ENCODE data around the gene UBE2B. TPM values are rescaled to one million over a fixed set of nuclear protein-coding genes. Genes with fewer than 3 reads are reported as not detected.
"Not testable (repeated sequence)": the region's sequence is repeated elsewhere in the genome, so short reads cannot be mapped to it uniquely, and the experiment has no call there.

Gene UBE2B
- 124 TPM for polyA plus RNA-seq (2012; ENCODE audit: insufficient read depth, insufficient read length)

DNA sequence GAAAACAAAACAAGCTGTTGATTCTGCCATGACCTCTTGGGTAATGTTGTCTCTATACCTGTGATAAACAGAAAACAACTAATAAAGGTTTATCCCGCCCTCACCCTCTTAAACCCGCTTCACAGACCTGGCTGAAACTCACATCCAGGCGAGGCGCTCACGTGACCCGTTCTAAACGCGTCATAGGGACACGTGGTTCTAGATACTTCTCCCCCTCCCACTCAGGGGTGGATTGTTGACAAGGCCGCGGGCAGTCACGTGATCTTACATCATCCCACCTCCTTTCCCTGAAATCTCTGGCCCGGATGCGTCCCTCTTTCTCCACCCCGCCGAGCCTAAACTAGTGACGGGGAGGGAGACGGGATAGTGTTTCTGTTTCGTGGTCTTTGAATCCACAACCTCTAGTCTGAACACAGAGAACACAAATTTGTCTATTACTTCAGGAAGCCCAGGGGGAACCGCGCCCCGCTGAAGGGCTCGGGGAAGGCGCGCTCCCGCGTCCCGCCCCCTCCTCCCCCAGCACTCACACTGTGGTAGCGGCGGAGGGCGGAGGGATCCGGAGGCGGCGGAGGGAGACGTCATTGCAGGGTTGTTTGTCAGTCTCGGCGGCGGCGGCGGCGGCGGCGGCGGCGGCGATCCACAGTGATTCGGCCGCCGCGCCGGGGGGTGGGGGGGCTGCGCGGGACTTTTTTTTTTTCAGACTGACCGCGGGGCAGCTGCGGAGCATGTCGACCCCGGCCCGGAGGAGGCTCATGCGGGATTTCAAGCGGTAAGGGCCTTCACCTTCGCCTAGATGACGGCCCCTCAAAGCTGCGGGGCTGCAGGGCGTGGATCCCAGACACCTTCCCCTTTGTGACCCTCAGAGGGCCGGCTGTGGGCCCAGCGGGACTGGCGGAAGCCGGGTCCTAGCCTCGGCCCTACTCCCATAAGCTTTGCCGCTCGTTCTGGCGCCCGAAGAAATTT, at the start of gene UBE2B:
TSS of gene UBE2B (plus strand) at position 699 of the 963 bp plus-strand sequence. CDS start at position 726, 27 bp downstream.
- peak within 1 kb of the TSS; percentile 93 for H3K4me3 ChIP-seq (ENCODE audit: low read length)
- peak; percentile 100 for DNase-seq (ENCODE audit: low read depth, low spot score)

DNA sequence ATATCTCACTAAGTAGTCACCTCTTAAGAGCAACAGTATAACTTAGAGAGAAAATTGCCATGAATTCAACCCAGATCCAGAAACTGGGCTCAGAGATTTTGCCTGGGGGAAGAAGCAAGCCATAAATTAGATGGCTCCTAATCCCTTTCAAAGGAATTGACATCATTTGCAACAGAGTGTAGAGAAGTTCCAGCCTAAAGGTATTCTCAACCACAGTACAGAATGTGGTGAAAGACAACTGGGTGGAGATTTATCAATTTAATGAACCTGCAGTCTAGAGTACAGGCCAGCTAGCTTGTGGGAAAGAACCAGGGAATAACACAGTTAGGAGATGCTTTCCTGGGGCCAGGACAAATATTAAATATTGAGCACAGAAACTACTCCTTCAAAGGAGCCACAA, 44.0 kb upstream of the UBE2B start:
- H3K4me3 ChIP-seq (ENCODE audit: low read length): no peak overlapping the region

DNA sequence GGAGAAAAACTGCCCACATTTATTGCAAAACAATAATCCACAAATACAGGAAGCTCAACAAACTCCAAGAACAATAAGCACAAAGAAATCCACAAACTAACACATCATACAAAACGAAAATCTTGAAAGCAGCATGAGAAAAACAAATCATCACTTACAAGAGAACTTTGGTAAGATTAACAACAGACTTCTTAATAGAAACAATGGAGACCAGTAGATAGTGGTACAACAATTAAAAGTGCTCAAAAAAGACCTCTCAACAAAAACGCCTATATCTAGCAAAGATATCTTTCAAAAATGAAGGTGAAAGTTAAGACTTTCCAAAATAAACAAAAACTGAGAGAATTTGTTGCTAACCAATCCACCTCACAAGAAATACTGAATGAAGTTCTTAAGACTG, 42.8 kb upstream of the UBE2B start:
- DNase-seq (ENCODE audit: low read depth, low spot score): no peak

More for the DNA sequence above, 44.0 kb upstream of the UBE2B start:
- DNase-seq (ENCODE audit: low read depth, low spot score): no peak

DNA sequence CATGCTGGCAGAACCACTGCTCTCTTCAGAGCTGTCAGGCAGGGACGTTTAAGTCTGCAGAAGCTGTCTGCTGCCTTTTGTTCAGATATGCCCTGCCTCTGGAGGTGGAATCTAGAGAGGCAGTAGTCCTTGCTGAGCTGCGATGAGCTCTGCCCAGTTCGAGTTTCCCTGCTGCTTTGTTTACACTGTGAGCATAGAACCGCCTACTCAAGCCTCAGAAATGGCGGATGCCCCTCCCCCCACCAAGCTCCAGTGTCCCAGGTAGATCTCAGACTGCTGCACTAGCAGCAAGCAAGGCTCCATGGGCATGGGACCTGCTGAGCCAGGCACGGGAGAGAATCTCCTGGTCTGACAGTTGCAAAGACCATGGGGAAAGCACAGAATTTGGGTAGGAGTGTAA, 34.5 kb upstream of the UBE2B start:
- not testable (repeated sequence) for H3K4me3 ChIP-seq (ENCODE audit: low read length); DNase-seq (ENCODE audit: low read depth, low spot score)

More for the DNA sequence above, 42.8 kb upstream of the UBE2B start:
- no peak overlapping the region for H3K4me3 ChIP-seq (ENCODE audit: low read length)

DNA sequence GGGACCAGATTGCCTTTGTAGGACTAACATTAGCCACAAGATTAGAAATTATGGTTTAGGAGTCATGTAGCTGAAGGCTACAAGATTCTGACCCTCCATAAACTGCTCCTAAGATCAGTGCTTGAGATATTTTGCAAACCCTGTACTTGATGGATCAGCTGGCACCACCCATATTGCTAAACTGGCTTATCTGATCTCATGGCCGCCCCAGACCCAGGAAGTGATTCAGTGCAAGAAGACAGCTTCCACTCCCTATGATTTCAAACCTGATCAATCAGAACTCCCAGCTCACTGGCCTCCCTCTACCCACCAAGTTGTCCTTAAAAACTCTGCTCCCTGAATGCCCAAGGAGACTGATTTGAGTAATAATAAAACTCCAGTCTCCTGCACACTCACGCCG, 27.9 kb upstream of the UBE2B start:
- not testable (repeated sequence) for DNase-seq (ENCODE audit: low read depth, low spot score); H3K4me3 ChIP-seq (ENCODE audit: low read length)

DNA sequence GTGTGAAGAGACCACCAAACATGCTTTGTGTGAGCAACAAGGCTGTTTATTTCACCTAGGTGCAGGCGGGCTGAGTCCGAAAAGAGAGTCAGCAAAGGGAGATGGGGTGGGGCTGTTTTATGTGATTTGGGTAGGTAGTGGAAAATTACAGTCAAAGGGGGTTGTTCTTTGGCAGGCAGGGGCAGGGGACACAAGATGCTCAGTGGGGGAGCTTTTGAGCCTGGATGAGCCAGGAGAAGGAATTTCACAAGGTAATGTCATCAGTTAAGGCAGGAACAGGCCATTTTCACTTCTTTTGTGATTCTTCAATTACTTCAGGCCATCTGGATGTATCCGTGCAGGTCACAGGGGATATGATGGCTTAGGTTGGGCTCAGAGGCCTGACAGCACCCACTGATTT, 25.9 kb upstream of the UBE2B start:
- not testable (repeated sequence) for H3K4me3 ChIP-seq (ENCODE audit: low read length); DNase-seq (ENCODE audit: low read depth, low spot score)

DNA sequence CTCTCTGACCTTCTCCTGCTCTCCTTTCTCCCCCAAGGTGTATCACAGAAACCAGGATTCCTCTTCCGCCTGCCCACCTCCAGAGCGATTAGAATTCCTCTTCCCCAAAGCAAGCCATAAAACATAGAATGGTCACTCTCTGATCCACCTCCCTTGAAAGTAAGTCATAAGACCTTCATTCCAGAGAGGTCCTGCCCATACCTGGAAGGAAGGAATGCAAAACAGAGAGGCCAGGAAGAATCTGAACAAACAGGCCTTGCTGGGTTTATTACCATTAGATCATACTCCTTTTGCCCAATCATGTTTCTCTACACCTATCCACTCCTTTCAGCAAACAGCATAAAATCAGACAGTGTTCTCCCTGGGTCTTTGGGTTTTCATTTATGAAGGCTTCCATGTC, 25.4 kb upstream of the UBE2B start:
- no peak overlapping the region for H3K4me3 ChIP-seq (ENCODE audit: low read length)
- DNase-seq (ENCODE audit: low read depth, low spot score): no peak

DNA sequence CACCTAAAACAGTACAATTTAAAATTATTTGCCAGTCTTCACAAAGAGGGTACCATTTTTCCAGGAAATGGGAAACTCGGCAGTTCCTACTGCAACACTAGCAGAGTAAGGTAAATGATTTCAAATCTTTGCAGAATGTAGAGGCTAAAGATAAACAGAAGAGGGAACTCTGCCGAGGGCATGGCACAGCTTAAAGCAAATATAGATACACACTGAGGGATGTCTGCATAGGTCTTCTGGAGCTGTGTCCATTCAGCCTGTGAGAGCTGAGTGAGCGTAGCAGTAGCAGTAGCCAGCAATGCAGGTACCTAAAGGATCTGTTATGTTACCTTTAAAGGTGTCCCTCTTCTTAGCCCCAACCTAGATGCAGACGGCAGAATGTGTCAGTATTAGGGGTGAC, 21.9 kb upstream of the UBE2B start:
- DNase-seq (ENCODE audit: low read depth, low spot score): no peak
- H3K4me3 ChIP-seq (ENCODE audit: low read length): no peak overlapping the region

DNA sequence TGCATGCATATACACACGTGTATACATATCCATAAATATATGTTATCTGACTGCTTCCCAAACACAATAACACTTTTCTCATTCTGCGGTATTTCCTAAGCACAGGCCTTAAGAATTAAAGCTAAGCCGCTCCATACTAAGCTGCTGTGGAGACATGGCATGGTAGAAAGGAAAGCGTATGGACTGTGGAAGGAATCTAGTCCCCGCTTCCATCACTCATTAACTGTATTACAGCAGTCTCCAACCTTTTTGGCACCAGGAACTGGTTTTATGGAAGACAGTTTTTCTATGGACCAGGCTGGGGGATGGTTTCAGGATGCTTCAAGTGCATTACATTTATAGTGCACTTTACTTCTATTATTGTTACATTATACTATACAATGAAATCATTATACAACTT, 15.7 kb upstream of the UBE2B start:
- no peak overlapping the region for H3K4me3 ChIP-seq (ENCODE audit: low read length)
- no peak for DNase-seq (ENCODE audit: low read depth, low spot score)

DNA sequence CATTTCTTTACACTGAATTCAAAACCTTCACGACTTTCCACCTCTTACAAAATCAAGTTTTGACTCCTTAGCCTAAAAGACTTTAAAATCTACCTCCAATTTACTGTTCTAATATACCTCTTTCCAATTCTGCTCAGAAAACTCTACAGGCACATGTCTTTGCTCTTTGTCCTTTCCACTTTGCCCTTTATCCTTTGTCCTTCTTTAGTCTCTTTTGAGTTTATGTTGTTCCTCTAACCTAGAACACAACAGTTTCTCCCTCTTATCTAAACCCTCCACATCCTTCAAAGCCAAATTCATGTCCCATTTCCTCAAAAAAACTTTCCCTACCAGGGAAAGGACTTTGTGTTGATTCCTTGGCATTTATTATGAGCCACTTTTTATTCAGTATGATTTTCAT, 5.8 kb upstream of the UBE2B start:
- H3K4me3 ChIP-seq (ENCODE audit: low read length): no peak overlapping the region
- DNase-seq (ENCODE audit: low read depth, low spot score): no peak

DNA sequence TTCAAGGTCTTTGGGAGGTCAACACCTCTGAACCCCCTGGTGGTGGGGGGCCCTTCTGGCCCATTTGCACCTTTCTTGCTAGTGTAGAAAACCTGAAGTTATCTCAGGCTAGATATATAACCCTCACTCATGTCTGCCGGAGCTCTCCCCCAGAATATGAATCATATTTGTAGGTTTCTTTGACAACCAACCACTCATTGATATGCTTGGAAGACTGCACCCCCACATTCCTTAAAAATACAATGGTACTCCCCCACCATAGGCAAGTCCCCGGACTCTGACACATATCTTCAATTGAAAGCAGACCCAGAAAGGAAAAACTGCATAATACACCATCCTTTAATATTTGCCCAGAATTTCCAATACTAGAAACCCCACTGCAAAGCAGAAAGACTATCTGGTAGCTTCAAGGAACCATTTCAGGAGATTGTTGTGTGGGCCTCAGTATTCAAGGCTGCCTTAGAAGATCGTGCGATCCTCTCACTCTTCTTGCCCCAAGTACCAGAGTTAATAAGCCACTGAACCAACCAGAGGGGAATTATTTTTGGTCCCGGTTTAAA, 978 bp upstream of the UBE2B start:
- peak overlapping the region; percentile 93 for H3K4me3 ChIP-seq (ENCODE audit: low read length)
- DNase-seq (ENCODE audit: low read depth, low spot score): no peak

DNA sequence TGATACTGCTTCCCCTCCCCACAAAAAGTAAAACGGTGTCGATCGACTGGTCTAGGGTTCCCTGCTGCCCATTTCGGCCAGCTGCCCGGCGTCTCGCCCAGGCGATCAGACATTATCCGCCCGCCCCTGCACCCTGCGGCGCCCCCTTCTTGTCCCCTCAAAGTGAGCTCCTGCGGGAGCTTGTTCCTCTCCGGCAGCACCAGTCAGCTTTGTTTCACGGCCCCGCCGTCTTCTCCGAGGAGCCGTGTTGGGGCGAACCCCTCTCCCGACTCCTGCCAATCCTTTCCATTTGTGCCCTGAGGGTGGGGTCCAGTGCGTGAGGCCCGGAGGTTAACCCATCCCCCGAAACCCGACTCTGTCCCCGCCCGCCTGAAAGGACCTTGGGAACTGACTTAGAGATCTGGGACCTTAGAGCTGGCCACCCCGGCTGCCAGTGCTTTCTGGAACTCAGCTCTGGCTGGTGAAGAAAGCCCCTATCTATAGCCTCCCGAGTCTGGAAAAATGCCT, 518 bp downstream of the UBE2B start:
- H3K4me3 ChIP-seq (ENCODE audit: low read length): peak overlapping the region; percentile 93
- DNase-seq (ENCODE audit: low read depth, low spot score): no peak

DNA sequence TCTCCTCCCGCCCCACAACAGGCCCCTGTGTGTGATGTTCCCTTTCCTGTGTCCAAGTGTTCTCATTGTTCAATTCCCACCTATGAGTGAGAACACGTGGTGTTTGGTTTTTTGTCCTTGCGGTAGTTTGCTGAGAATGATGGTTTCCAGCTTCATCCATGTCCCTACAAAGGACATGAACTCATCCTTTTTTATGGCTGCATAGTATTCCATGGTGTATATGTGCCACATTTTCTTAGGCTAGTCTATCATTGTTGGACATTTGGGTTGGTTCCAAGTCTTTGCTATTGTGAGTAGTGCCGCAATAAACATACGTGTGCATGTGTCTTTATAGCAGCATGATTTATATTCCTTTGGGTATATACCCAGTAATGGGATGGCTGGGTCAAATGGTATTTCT, 2.3 kb downstream of the UBE2B start:
- not testable (repeated sequence) for DNase-seq (ENCODE audit: low read depth, low spot score); H3K4me3 ChIP-seq (ENCODE audit: low read length)

DNA sequence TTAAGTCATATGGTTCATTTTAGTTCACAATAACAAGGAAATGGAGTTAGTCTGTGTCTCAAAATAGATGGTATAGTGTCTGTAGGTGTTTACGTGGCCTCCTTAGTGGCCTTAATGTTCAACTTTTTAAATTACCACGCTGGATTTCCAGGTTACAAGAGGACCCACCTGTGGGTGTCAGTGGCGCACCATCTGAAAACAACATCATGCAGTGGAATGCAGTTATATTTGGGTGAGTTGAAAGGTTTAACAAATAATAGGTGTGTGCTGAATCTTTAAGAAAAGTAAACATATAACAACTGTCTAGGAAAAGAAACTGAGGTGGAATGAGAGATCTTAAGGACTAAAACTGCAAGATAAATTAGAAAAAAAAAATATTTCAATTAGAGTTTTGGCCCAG, 2.9 kb downstream of the UBE2B start:
- H3K4me3 ChIP-seq (ENCODE audit: low read length): no peak overlapping the region

DNA sequence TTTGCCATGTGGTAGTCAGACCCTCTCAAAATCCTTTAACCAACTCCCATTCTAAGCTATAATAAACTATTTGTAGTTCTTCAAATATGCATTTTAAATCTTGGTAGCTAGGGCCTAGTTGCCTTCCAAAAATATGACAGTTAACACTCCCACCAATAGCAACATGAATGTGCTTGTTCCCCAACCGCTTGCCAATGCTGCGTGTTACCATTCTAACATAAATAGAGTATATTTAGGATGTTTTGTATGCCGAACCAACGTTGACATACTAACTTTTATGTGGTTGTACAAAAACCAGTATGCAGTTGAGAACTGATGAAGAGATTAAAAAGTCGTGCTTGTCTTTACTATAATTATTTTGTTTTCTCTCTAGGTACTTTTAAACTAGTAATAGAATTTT, 9.0 kb downstream of the UBE2B start:
- no peak overlapping the region for H3K4me3 ChIP-seq (ENCODE audit: low read length)
- peak; percentile 77 for DNase-seq (ENCODE audit: low read depth, low spot score)

More for the DNA sequence above, 2.9 kb downstream of the UBE2B start:
- no peak for DNase-seq (ENCODE audit: low read depth, low spot score)

DNA sequence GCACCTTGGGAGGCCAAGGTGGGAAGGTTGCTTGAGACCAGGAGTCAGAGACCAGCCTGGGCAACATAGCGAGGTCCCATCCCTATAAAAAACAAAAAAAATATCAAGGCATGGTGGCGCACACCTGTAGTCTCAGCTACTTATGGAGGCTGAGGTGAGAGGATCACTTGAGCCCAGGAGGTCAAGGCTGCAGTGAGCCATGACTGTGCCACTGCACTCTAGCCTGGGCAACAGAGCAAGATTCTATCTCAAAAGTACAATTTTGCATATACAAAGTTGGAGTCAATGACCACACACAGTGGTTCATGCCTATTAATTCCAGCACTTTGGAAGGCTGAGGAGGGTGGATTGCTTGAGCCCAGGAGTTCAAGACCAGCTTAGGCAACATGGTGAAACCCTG, 10.8 kb downstream of the UBE2B start:
- DNase-seq (ENCODE audit: low read depth, low spot score); H3K4me3 ChIP-seq (ENCODE audit: low read length): not testable (repeated sequence)

DNA sequence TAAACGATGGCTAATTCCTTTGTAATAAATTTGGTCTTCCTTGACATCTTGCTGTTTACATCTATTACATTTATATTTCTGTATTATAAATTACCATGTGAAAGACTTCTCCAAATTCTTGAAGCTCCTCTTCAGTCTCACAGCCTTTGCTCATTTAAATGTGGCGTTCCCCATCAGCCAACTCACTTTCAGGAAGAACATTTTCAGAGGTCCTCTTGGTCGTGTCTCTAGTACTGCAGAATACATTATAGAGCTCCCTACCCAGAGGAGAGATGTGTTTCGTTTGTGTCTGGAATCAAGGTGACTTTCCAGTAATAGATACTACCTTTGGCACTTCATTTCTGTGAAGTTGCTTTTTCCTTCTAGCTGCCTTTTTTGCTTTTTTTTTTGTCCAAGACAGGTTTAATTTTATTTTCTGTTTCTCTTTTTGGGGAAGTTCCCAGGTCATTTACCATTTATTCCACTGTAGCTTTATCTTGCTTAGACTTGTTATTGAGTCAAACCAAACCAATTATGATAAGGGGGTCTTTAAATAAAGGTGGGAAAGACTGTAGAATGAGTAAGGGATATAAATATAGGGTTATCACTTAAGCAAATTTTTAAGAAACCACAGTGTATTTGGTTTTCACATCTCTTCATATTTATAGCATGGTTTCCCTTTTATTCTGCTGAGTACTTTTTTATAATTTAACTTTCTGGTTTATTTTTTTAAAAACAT, 12.8 kb downstream of the UBE2B start:
- no peak for DNase-seq (ENCODE audit: low read depth, low spot score)
- H3K4me3 ChIP-seq (ENCODE audit: low read length): no peak overlapping the region

DNA sequence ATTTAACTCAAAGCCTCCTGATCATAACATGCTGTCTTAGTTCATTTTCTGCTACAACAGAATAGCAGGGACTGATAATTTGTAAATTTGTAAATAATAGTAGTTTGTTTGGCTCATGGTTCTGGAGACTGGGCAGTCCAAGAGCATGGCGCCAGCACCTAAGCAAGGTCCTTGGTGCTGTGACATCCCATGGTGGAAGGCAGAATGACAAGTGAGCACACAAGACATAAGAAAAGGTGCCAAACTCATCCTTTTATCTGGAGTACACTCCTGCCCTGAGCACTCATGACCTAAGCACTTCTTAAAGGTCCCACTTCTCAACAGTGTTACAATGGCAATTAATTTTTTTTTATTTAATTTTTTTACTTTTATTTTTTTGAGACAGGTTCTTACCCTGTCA, 16.1 kb downstream of the UBE2B start:
- H3K4me3 ChIP-seq (ENCODE audit: low read length): no peak overlapping the region
- no peak for DNase-seq (ENCODE audit: low read depth, low spot score)

DNA sequence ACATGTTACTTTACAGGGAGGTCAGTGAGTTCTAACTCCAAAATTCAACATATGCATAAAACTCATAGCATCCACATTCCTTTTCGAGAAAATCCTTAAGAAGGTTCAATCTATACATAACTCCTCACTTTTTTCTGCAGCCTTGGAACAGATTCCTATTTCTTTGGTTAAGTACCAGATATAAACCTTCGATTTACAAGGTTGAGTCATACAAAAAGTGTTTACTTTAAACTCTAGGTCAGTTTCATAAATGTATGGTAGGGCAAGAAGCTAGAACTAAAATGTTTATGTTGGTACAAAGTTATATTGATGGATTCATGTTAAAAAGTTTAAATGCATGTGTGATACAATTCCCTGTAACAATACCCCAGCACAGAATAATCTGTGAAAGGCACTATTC, 20.9 kb downstream of the UBE2B start:
- no peak for DNase-seq (ENCODE audit: low read depth, low spot score)
- no peak overlapping the region for H3K4me3 ChIP-seq (ENCODE audit: low read length)

DNA sequence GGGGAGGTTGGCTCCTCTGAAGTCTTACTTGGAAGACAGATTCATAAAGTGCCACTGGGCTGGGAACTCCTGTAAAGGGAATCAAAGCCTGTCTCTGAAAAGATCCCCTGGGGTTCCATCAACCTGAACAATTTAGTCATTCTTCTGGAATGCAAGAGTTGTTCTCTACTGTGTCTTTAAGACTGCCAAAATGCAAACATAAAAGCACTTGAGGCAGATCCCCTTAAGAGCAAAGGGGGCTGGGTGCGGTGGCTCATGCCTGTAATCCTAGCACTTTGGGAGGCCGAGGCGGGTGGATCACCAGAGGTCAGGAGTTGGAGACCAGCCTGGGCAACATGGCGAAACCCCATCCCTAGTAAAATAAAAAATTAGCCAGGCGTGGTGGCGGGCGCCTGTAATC, 23.6 kb downstream of the UBE2B start:
- no peak for DNase-seq (ENCODE audit: low read depth, low spot score)
- H3K4me3 ChIP-seq (ENCODE audit: low read length): no peak overlapping the region

Data from Jurkat, Clone E6-1 (cell line).